K562 (cell line): ENCODE results near the gene TCEANC. TPM values are rescaled to one million over a fixed set of nuclear protein-coding genes. Genes with fewer than 3 reads are reported as not detected.

Experiments
- ATAC-seq: fragments of 200-7000 bp; cut with Tn5 transposase; 3 replicates; pipeline ENCODE4 v1.9.1; 2020; ENCODE audit warnings: moderate library complexity
- BruUV-seq: library from RNA; stranded (reverse); fragments of 400-500 nt; replicated peaks from 2 replicates; lab custom pipeline; 2021; lab: Mats Ljungman, UMichigan
- CTCF ChIA-PET: fragments of 300-600 bp; formaldehyde crosslinking; extraction: SDS; loops from one replicate; lab custom pipeline; 2021; ENCODE audit warnings: low intra/inter-chr PET ratio; lab: Yijun Ruan, JAX
- POLR2A ChIA-PET: fragments of 300-600, 350-650 bp; sonication (Branson Sonifier 250); formaldehyde crosslinking; extraction: SDS; loops from one replicate; lab custom pipeline; 2021; ENCODE audit warnings: antibody characterized with exemption, inconsistent platforms; lab: Yijun Ruan, JAX
- DNase-seq, 4 experiments: peaks; one replicate each; pipeline versions ENCODE4 v3.0.0 to v3.0.0-alpha.2; 2011 to 2018; ENCODE audit warnings: low spot score in 3 of 4, mixed read lengths in 3 of 4; ENCODE audit errors: extremely low read depth in 1 of 4
- FAIRE-seq: peaks from 2 replicates; lab custom pipeline; 2011; peaks lifted over from hg19 to GRCh38; lab: Jason Lieb, UNC
- H2AFZ ChIP-seq: 2 replicates; pipeline ENCODE4 v1.6.0; 2011; ENCODE audit warnings: low read depth, low read length, control low read depth, inconsistent platforms
- H3K27ac ChIP-seq: fragments of 200-600 bp; 3 replicates; pipeline ENCODE4 v1.8.0; 2011; ENCODE audit warnings: low read depth, mild to moderate bottlenecking, control low read depth, inconsistent platforms, low read length, moderate library complexity, mixed read lengths; ENCODE audit errors: extremely low read depth
- H3K27me3 ChIP-seq, 2 experiments: fragments of 300-600 bp in 1 of 2; 2 replicates in 1 of 2; 3 replicates in 1 of 2; pipeline versions ENCODE4 v1.6.0 to v1.8.0; 2011; ENCODE audit warnings: inconsistent platforms in 2 of 2, low read length in 2 of 2, mild to moderate bottlenecking in 1 of 2, mixed read lengths in 1 of 2, moderate library complexity in 1 of 2; ENCODE audit not compliant: control insufficient read depth in 2 of 2, insufficient read depth in 2 of 2
- H3K36me3 ChIP-seq: fragments of 300-600 bp; 3 replicates; pipeline ENCODE4 v1.8.0; 2011; ENCODE audit warnings: mild to moderate bottlenecking, low read length, inconsistent platforms; ENCODE audit not compliant: control insufficient read depth, insufficient read depth
- H3K4me1 ChIP-seq, 2 experiments: fragments of 200-600 bp in 1 of 2; replicated peaks in 1 of 2; 2 replicates in 1 of 2; 3 replicates in 1 of 2; pipeline versions ENCODE4 v1.5.1 to v1.8.0; 2011; ENCODE audit warnings: inconsistent platforms in 2 of 2, low read length in 2 of 2, mild to moderate bottlenecking in 1 of 2, mixed read lengths in 1 of 2, moderate library complexity in 1 of 2; ENCODE audit not compliant: control insufficient read depth in 2 of 2, insufficient read depth in 2 of 2
- H3K4me2 ChIP-seq: 2 replicates; pipeline ENCODE4 v1.6.1; 2011; ENCODE audit warnings: low read length, control low read depth, inconsistent platforms, mixed read lengths; ENCODE audit not compliant: insufficient read depth
- H3K4me3 ChIP-seq: fragments of 200-600 bp; sonication (generic), shearing (Covaris generic); 2 replicates; pipeline ENCODE4 v1.5.1; 2016; ENCODE audit warnings: control low read depth, inconsistent platforms
- H3K79me2 ChIP-seq: fragments of 200-600 bp; 3 replicates; pipeline ENCODE4 v1.8.0; 2011; ENCODE audit warnings: low read length, inconsistent platforms; ENCODE audit not compliant: control insufficient read depth, insufficient read depth
- H3K9ac ChIP-seq, 2 experiments: 2 replicates each; pipeline versions ENCODE4 v1.6.0 to v1.6.1; 2011; ENCODE audit warnings: low read depth in 2 of 2, low read length in 2 of 2, control low read depth in 1 of 2, inconsistent platforms in 1 of 2, mild to moderate bottlenecking in 1 of 2, mixed read lengths in 1 of 2; ENCODE audit not compliant: insufficient read depth in 1 of 2
- H3K9me1 ChIP-seq: one replicate; pipeline ENCODE4 v1.6.0; 2011; ENCODE audit warnings: inconsistent platforms, mild to moderate bottlenecking, low read length, moderate library complexity; ENCODE audit not compliant: control insufficient read depth, insufficient read depth
- H3K9me3 ChIP-seq: replicated peaks from 2 replicates; pipeline ENCODE4 v1.5.1; 2011; ENCODE audit warnings: low read depth, low read length, inconsistent platforms; ENCODE audit not compliant: control insufficient read depth, insufficient read depth
- H4K20me1 ChIP-seq: replicated peaks from 2 replicates; pipeline ENCODE4 v1.6.1; 2011; ENCODE audit warnings: low read length, inconsistent platforms, mixed read lengths; ENCODE audit not compliant: control insufficient read depth, insufficient read depth
- E2F8 ChIP-seq: fragments of 450-650 bp; IDR thresholded peaks from 2 replicates; pipeline ENCODE4 v1.7.1; 2018; ENCODE audit warnings: mild to moderate bottlenecking, low read depth; ENCODE audit not compliant: partially characterized antibody
- GTF2B ChIP-seq: IDR thresholded peaks from 2 replicates; pipeline ENCODE4 v1.6.1; 2011; ENCODE audit not compliant: insufficient read length; ENCODE audit errors: extremely low read depth
- L3MBTL2 ChIP-seq: fragments of 450-650 bp; IDR thresholded peaks from 2 replicates; pipeline ENCODE4 v1.6.1; 2016; ENCODE audit warnings: mild to moderate bottlenecking, moderate library complexity
- NFE2 ChIP-seq: IDR thresholded peaks from 2 replicates; pipeline ENCODE4 v1.6.1; 2014; ENCODE audit warnings: antibody characterized with exemption, low read depth
- PRMT5 ChIP-seq: sonication (generic); formaldehyde crosslinking; IDR thresholded peaks from 2 replicates; pipeline ENCODE4 v1.5.0; 2020; ENCODE audit warnings: missing genetic modification reagents
- SUPT5H ChIP-seq: fragments of 450-650 bp; IDR thresholded peaks from 2 replicates; pipeline ENCODE4 v1.6.1; 2016
- YY1 ChIP-seq, 3 experiments: IDR thresholded peaks; 2 replicates each; pipeline ENCODE4 v1.6.1; 2011; ENCODE audit warnings: low read length in 2 of 3, mild to moderate bottlenecking in 2 of 3, moderate library complexity in 2 of 3, borderline replicate concordance in 1 of 3, control low read depth in 1 of 3, low read depth in 1 of 3; ENCODE audit not compliant: insufficient read depth in 3 of 3, insufficient replicate concordance in 2 of 3, control insufficient read depth in 1 of 3, insufficient read length in 1 of 3; ENCODE audit errors: extremely low read depth in 1 of 3
- ZBTB49 ChIP-seq: sonication (generic); formaldehyde crosslinking; IDR thresholded peaks from 2 replicates; pipeline ENCODE4 v1.8.0; 2022; ENCODE audit warnings: missing genetic modification reagents, mild to moderate bottlenecking, borderline replicate concordance
- ZNF133 ChIP-seq: fragments of 250-450 bp; sonication (Bioruptor Pico); IDR thresholded peaks from 2 replicates; pipeline ENCODE4 v1.4.0; 2020; ENCODE audit warnings: mild to moderate bottlenecking
- ZNF212 ChIP-seq: fragments of 450-650 bp; formaldehyde crosslinking; IDR thresholded peaks from 2 replicates; pipeline ENCODE4 v1.4.0; 2020; ENCODE audit warnings: mild to moderate bottlenecking
- ZNF584 ChIP-seq: fragments of 200-800 bp; sonication (Bioruptor generic); IDR thresholded peaks from 2 replicates; pipeline ENCODE4 v1.6.1; 2016; ENCODE audit warnings: low read depth, mild to moderate bottlenecking, missing genetic modification characterization, missing compliant biosample characterization
- ZNF830 ChIP-seq: fragments of 250-450 bp; sonication (Bioruptor Pico); IDR thresholded peaks from 2 replicates; pipeline ENCODE4 v1.5.0; 2021; ENCODE audit warnings: mild to moderate bottlenecking
- WGBS: fragments of 100-300 bp; shearing (Covaris generic); methylation state at CpG from one replicate; pipeline ENCODE4 v1.1.6; 2016; ENCODE audit warnings: low coverage, mixed read lengths; ENCODE audit not compliant: insufficient coverage; ENCODE audit errors: missing lambda C conversion rate; 5-methylcytosine and 5-hydroxymethylcytosine counted together
- in situ Hi-C: fragments of 300-500 bp; cut with MboI; formaldehyde crosslinking; loops from 4 replicates; pipeline ENCODE4 v1.15.0; 2018; ENCODE audit warnings: inconsistent platforms, mixed read lengths
- intact Hi-C: fragments of 100-400 bp; cut with micrococcal nuclease; formaldehyde crosslinking; loops from 2 replicates; pipeline ENCODE4 v1.14.2; 2022
- polyA plus RNA-seq, 8 experiments: library from polyadenylated mRNA; depleted of rRNA in 4 of 8; stranded (reverse) in 5 of 8; unstranded in 3 of 8; fragments of >200 nt; fragmentation: Nextera tagmentation in 2 of 8; fragmentation: Illumina TruSeq in 1 of 8; extraction: Ambion mirVana in 2 of 8; extraction: Trizol in 1 of 8; gene quantifications; 2 replicates each; pipeline versions ENCODE4 v1.2.1 to v1.2.3, GENCODE V29; 2011 to 2014; ENCODE audit warnings: inconsistent platforms in 1 of 8, missing spikeins in 1 of 8
- total RNA-seq, 7 experiments: library from RNA; depleted of rRNA in 6 of 7; stranded (reverse); fragments of >200 nt in 6 of 7; fragmentation: Illumina TruSeq in 2 of 7; extraction: Trizol in 2 of 7; gene quantifications; 2 replicates each; pipeline versions ENCODE4 v1.2.1 to v1.2.3, GENCODE V29; 2011 to 2021; ENCODE audit warnings: low replicate concordance in 1 of 7

TCEANC gene
- total and polyA plus RNA-seq, 9 of the 15 experiments (the other 6 are each of a cell fraction or from before 2014, with no cell fraction given), result 1.2 to 2.8 (median 2.0) TPM

- Histone ChIP-seq H3K9ac (no peak overlapping the region), H3K9me1 (no peaks in the 10 kb centered on the region), H3K9me3 (no peaks in the 10 kb centered on the region), H3K27ac (no peak overlapping the region), H3K4me3 (no peak overlapping the region), H3K79me2 (no peaks in the 10 kb centered on the region), H3K27me3 (peaks cover 0 to 5% of the 10 kb centered on the region in 2 experiments; a peak in 2 of 5 replicates), H3K4me2 (no peak overlapping the region), H2AFZ (no peak overlapping the region), H4K20me1 (no peaks in the 10 kb centered on the region), H3K36me3 (no peaks in the 10 kb centered on the region), H3K4me1 (no peaks in the 10 kb centered on the region)
- ChIA-PET CTCF (no interaction called here), POLR2A (interaction anchor here (0.6 to 1.0 kb wide), 3 partner anchors 10 to 45 kb away, joined by 3 read pairs; partner anchors contain the start of gene TCEANC)
- 0% methylated on average over 2 of the region's 2 CpGs for whole genome bisulfite sequencing
- DNase-seq (no peak), ATAC-seq (no peak), FAIRE-seq (no peak)
- TF ChIP-seq L3MBTL2 (no peak), ZBTB49 (CRISPR knock-in tag) (no peak), SUPT5H (no peak), ZNF584 (CRISPR knock-in tag) (no peak), GTF2B (no peak), ZNF212 (no peak), E2F8 (no peak), NFE2 (no peak), ZNF830 (no peak), ZNF133 (CRISPR knock-in tag) (no peak), PRMT5 (CRISPR knock-in tag) (no peak), YY1 (IDR thresholded peaks at IDR 0.05; ENCODE audit: borderline replicate concordance in 1 of 3, control insufficient read depth in 1 of 3, extremely low read depth in 1 of 3, insufficient read depth in 3 of 3, insufficient read length in 1 of 3, insufficient replicate concordance in 2 of 3, low read depth in 1 of 3, low read length in 2 of 3) (no peak)
- in situ Hi-C loops (no loop called here), intact Hi-C loops (no loop called here)
- BruUV-seq, result no TSS peak
These were observed 45.0 kb upstream of the TCEANC start for GRCh38 chrX:13607996-13608365.
